Mesothelial cell of epicardium (in vitro differentiated cells): Measurements from ENCODE around the gene WDR7. TPM values are rescaled to one million over a fixed set of nuclear protein-coding genes. Genes with fewer than 3 reads are reported as not detected.

Source experiments
- DNase-seq, 2 experiments: peaks; one replicate each; pipeline ENCODE4 v3.0.0; 2021; ENCODE audit warnings: low spot score in 2 of 2; ENCODE audit not compliant: unreplicated experiment in 2 of 2
- H3K27ac Mint-ChIP-seq: 2 replicates; pipeline ENCODE4 v1.8.0; 2021; ENCODE audit warnings: mixed read lengths
- H3K27me3 Mint-ChIP-seq: 2 replicates; pipeline ENCODE4 v1.8.0; 2021; ENCODE audit warnings: low read depth, mixed read lengths
- H3K36me3 Mint-ChIP-seq: 2 replicates; pipeline ENCODE4 v1.8.0; 2021; ENCODE audit warnings: mixed read lengths
- H3K4me1 Mint-ChIP-seq: 2 replicates; pipeline ENCODE4 v1.8.0; 2021; ENCODE audit warnings: mixed read lengths
- H3K4me3 Mint-ChIP-seq: 2 replicates; pipeline ENCODE4 v1.8.0; 2021; ENCODE audit warnings: mild to moderate bottlenecking, moderate library complexity, mixed read lengths
- H3K9me3 Mint-ChIP-seq: 2 replicates; pipeline ENCODE4 v1.8.0; 2021; ENCODE audit warnings: mixed read lengths
- total RNA-seq: library from RNA; stranded (reverse); gene quantifications from 3 replicates; pipeline ENCODE4 v1.2.1, GENCODE V29; 2021
- TF ChIP-seq, protein P1 (sequence below): fragments of 200-600 bp; sonication (generic); IDR thresholded peaks from one replicate; pipeline ENCODE4 v1.5.0; 2021; ENCODE audit warnings: antibody characterized with exemption; ENCODE audit not compliant: unreplicated experiment

The WDR7 gene
- total RNA-seq, 1 donor from 2014 or later, result 28.0 TPM

DNA sequence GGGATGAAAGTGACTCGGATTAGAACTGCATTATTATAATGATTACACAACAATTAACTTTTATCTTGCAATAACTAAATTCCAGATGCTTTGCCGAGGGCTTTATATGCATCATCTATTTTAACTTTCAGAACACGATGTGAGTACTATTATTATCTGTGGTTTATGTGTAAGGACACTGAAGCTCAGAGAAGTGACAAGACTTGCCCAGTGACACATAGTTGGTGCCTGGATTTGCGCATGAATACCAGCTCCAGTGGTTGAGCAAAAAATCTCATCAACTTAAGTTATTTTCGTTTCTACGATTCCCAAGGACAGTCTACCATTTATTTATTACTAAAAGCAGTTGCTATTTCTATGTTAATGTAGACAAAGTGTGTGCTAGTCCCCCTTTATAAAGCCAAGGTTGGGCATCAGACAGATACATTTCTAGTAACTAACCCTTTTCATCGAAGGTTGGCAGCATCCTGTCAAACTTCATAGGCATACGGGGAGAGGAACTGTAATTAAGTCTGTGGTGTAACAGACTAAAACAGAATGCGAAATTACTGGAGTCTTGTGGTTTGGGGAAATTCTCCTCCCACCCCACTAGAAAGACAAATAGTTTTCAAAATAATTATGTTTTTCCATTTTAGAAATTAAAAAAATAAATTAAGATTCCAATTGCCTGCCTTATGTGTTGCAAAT, 422.5 kb downstream of the WDR7 start:
- TF ChIP-seq, protein P1, sequence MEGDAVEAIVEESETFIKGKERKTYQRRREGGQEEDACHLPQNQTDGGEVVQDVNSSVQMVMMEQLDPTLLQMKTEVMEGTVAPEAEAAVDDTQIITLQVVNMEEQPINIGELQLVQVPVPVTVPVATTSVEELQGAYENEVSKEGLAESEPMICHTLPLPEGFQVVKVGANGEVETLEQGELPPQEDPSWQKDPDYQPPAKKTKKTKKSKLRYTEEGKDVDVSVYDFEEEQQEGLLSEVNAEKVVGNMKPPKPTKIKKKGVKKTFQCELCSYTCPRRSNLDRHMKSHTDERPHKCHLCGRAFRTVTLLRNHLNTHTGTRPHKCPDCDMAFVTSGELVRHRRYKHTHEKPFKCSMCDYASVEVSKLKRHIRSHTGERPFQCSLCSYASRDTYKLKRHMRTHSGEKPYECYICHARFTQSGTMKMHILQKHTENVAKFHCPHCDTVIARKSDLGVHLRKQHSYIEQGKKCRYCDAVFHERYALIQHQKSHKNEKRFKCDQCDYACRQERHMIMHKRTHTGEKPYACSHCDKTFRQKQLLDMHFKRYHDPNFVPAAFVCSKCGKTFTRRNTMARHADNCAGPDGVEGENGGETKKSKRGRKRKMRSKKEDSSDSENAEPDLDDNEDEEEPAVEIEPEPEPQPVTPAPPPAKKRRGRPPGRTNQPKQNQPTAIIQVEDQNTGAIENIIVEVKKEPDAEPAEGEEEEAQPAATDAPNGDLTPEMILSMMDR, result no peak
- H3K27me3 Mint-ChIP-seq, result peaks cover 28% of the 10 kb centered on the region

DNA sequence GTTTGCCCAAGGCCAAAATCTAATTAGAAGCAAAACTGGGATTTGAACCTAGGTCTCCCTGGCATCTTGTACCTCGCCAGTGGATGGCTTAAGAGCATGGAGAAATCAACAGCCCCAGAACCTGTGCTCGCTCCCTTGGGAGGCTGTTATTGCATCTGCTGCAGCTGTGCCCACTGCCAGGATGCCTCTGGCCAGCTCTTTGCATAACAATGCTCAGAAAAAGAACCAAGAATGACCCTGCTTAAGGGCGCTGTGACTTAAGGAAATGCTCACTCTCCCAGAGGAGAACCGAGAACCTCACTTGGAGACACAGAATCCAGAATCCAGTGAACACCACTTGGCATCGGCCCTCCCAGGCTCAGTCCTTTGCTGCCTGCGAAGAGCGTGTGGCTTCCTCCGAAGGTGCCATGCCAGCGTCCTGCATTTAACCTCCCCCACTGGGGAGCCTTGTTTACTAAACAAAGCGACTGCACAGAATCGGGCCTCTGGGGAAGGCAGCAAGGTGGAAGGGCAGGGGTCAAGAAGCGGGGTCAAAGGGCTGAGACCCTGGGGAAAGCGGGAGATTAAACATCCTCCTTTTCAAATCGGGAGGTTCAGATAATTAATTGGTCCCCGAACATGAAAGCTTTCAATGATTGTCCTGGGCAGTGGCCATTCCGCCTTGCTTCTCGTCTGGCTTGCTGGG, 424.7 kb downstream of the WDR7 start:
- TF ChIP-seq, protein P1, result no peak
- no peak overlapping the region for H3K27ac Mint-ChIP-seq
- no peak for DNase-seq
- no peaks in the 10 kb centered on the region for H3K4me1 Mint-ChIP-seq
- H3K4me3 Mint-ChIP-seq, result no peak overlapping the region
- no peaks in the 10 kb centered on the region for H3K36me3 Mint-ChIP-seq
- peaks cover 30% of the 10 kb centered on the region for H3K27me3 Mint-ChIP-seq
- no peaks in the 10 kb centered on the region for H3K9me3 Mint-ChIP-seq

More for the DNA sequence above, 422.5 kb downstream of the WDR7 start:
- no peaks in the 10 kb centered on the region for H3K9me3 Mint-ChIP-seq
- no peaks in the 10 kb centered on the region for H3K4me1 Mint-ChIP-seq
- no peak for DNase-seq
- no peak overlapping the region for H3K27ac Mint-ChIP-seq
- H3K36me3 Mint-ChIP-seq, result no peaks in the 10 kb centered on the region
- H3K4me3 Mint-ChIP-seq, result no peak overlapping the region

DNA sequence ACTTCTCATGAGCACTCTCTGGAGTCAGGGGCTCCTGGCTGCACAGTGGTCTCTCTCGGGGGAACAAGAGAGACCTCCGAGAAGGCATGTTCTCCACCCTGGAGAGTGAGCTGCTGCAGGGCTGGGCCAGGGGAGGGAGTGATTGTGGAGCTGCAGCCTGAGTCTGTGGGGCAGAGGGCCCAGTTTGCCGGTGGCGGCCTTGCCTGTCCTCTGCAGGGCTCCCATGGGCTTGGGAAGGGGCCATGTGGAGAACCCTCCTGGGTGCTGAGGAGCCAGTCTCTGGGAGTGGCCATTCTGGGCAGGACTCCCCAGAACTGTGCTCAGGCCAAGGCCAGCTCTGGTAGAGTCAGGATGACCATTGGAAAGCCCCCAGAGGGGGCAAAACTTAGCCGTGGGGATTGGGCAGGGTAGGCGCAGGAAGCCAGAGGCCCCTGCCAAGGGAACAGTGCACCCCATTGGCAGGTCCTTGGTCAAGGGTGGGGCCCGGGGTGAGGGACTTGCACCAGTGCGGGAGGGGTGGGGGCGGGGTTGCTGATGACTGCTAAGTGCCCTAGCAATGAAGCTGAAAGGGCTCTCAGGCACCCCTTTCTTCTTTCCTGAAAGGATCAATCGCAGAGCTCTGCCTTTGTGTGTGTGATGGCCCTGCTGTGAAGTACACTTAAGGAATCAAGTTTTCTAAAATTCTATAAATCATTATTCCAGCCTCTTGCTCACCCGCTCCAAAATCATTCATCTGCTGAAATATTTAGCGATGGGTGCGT, 426.0 kb downstream of the WDR7 start:
- H3K9me3 Mint-ChIP-seq, result peaks cover under 1% of the 10 kb centered on the region
- H3K4me1 Mint-ChIP-seq, result no peaks in the 10 kb centered on the region
- H3K27me3 Mint-ChIP-seq, result peaks cover 32% of the 10 kb centered on the region
- no peak overlapping the region for H3K4me3 Mint-ChIP-seq
- TF ChIP-seq, protein P1, result no peak
- no peaks in the 10 kb centered on the region for H3K36me3 Mint-ChIP-seq
- no peak for DNase-seq
- no peak overlapping the region for H3K27ac Mint-ChIP-seq

DNA sequence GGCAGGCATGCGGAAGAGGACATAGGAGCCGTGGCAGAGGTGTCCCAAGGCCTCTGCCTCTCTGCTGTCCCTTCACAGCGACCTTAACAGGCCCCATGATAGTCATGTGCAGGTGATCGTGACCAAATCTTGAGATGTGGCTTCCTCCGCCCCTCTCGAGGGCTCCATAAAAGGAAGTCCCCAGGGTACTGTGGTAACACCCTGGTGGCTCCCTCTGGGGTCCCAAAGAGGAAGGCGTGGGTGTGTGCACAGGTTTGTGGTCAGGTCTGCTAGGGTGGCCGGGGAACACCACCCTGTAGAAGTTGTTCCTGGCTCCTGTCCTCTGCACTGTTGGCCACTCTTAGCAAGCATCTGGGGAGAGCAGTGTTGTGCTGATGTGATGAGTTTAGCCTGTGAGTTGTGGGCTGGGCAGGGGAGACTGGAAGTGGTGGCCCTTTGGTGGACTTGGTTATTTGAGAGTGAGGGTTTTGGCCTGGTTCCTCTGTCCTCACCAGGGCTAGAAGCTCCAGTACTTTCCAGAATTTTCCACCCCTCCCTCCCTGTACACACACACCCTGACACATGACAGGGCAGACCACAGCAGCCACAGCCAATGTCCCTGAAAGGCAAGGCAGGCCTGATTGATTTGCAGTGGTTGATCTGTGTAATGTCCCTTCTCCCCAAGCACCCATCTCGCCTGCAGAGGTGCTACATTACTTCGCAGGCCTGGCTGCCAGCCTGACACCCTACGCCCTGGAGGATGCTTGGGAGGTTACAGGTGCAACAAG, 426.8 kb downstream of the WDR7 start:
- DNase-seq, result no peak
- H3K27ac Mint-ChIP-seq, result no peak overlapping the region

DNA sequence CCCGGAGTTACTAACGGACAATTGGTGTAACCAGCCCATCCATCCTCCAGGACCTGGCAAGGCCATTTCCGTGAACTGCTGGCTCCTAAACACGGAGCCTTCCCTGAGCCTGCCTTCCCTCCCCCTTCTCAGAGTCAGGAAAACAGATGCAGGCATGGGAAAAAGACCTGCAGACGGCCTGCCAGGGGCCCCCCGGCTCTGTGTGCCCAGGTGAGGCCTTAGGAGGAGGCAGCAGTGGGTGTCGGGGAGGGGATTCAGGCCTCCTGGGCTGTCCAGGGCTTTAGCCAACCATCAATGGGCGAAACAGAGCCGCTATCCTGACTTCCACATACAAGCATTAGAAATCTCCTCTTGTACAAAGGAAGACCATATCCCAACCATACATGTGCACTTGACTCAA, 427.5 kb downstream of the WDR7 start:
- TF ChIP-seq, protein P1, result no peak
- no peaks in the 10 kb centered on the region for H3K4me1 Mint-ChIP-seq
- peaks cover 32% of the 10 kb centered on the region for H3K27me3 Mint-ChIP-seq

More for the DNA sequence above, 426.8 kb downstream of the WDR7 start:
- H3K36me3 Mint-ChIP-seq, result no peaks in the 10 kb centered on the region
- TF ChIP-seq, protein P1, result no peak
- peaks cover 32% of the 10 kb centered on the region for H3K27me3 Mint-ChIP-seq
- no peak overlapping the region for H3K4me3 Mint-ChIP-seq
- H3K4me1 Mint-ChIP-seq, result no peaks in the 10 kb centered on the region
- H3K9me3 Mint-ChIP-seq, result peaks cover 8% of the 10 kb centered on the region

More for the DNA sequence above, 427.5 kb downstream of the WDR7 start:
- Mint-ChIP-seq H3K27ac (no peak overlapping the region), H3K9me3 (peaks cover 9% of the 10 kb centered on the region), H3K36me3 (no peaks in the 10 kb centered on the region), H3K4me3 (no peak overlapping the region)
- DNase-seq, result no peak
